Endometrial microvascular endothelial cells (primary cell): ENCODE measurements around the gene CNTNAP2. TPM values are rescaled to one million over a fixed set of nuclear protein-coding genes. Genes with fewer than 3 reads are reported as not detected.
"Not testable (repeated sequence)": the region's sequence is repeated elsewhere in the genome, so short reads cannot be mapped to it uniquely, and the experiment has no call there.

Experiments
- in situ Hi-C: cut with HindIII; loops from 2 replicates; pipeline ENCODE4 v1.10.0; 2017; ENCODE audit warnings: low sequenced_read_pairs, low pct_unique_long_range_greater_than_20kb; ENCODE audit errors: inconsistent ontology term
- total RNA-seq: library from RNA; depleted of rRNA; stranded (reverse); fragments of >200 nt; gene quantifications from one replicate; pipeline ENCODE4 v1.2.3, GENCODE V29; 2015; ENCODE audit errors: inconsistent ontology term

CNTNAP2 gene
- total RNA-seq, 1 donor from 2014 or later, result not detected

DNA sequence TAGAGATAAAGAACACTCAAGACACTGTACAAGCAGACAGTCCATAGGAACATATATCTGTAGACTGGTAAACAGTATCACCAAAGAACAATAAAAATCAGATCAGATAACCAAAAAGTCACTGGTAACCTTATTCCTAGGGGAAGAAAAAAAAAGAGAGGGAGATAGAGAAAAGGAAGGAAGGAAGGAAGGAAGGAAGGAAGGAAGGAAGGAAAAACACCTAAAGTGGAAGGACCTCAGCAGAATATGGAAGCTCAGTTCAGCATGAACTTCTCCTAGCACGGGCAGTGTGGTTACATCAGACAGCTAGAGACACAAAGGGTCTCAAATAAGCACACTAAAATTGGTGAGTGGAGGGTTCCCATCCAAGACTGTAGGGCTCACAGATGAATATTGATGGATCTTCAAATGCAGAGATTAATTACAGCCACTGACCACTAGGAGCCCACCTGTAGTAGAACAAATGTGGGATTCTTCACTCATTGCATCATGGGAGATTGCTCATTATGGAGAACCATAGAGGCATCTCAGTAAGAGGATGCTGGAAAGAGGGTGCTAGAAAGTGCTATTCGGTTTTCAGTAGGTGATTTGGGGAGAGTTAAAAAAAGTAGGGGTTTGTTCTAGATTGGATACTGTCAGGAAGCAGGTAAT, 2180.5 kb downstream of the CNTNAP2 start:
- in situ Hi-C loops, result no loop called here

DNA sequence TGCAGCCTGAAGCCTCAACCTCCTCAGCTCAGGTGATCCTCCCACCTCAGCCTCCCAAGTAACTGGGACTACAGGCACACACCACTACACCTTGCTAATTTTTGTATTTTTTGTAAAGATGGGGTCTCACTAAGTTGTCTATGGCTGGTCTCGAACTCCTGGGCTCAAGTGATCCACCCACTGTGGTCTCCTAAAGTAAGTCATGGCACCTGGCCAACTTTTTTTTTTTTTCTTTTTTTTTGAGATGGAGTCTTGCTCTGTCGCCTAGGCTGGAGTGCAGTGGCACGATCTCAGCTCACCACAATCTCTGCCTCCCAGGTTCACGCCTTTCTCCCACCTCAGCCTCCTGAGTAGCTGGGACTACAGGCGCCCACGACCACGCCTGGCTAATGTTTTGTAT, 2182.2 kb downstream of the CNTNAP2 start:
- in situ Hi-C loops, result not testable (repeated sequence)

DNA sequence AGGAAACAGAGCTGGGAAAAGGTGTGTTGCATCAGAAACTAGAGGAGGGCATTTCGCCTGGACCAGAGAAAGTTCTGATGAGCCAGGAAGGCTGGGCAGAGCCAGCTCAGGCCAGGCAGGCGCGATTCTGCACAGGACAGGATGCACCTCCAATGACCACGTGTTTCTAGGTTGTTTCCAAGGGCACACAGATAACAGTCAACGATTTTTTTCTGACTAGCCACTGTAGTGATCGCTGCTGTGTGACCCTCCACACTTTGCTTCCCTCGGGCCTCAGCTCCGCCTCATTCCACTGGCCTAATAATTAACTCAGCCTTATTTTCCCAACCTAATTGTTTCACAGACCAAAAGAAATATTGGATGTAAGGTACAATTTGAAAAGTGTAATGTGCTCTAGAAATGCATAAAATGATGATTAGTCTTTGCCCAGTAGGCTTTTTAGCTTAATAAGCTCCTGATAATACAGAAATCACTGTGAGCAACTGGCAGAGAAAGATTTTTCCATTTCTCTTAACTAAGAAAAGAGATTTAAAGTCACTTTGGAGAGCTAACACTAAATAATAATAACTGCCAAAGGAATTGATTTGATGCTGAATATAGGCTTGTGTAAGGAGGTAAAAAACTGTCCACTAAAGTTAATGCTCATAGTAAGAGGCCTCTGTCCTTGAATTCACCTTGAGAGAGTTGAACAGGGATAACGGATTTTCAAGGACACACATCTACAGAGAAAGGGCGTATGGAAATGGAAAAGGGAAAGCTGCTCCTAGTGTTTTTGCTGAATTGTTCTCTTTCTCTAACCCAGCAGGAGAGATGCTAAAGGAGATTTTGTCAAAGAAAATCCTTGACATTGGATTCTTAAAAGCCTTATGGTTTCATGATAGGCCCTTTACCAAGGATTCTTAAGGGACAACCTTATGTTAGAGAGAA, 2183.0 kb downstream of the CNTNAP2 start:
- in situ Hi-C loops, result no loop called here

DNA sequence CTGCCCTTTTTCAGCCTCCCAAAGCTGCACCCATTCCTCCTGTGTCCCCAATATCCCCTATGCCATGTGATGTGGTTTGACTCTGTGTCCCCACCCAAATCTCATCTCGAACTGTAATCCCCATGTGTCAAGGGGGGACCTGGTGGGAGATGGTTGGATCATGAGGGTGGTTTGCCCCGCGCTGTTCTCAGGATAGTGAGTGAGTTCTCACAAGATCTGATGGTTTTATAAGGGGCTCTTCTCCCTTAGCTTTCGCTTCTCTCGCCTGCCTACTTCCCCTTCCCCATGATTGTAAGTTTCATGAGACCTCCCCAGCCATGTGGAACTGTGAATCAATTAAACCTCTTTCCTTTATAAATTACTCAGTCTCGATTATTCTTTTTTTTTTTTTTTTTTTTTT, 2185.8 kb downstream of the CNTNAP2 start:
- in situ Hi-C loops, result not testable (repeated sequence)

DNA sequence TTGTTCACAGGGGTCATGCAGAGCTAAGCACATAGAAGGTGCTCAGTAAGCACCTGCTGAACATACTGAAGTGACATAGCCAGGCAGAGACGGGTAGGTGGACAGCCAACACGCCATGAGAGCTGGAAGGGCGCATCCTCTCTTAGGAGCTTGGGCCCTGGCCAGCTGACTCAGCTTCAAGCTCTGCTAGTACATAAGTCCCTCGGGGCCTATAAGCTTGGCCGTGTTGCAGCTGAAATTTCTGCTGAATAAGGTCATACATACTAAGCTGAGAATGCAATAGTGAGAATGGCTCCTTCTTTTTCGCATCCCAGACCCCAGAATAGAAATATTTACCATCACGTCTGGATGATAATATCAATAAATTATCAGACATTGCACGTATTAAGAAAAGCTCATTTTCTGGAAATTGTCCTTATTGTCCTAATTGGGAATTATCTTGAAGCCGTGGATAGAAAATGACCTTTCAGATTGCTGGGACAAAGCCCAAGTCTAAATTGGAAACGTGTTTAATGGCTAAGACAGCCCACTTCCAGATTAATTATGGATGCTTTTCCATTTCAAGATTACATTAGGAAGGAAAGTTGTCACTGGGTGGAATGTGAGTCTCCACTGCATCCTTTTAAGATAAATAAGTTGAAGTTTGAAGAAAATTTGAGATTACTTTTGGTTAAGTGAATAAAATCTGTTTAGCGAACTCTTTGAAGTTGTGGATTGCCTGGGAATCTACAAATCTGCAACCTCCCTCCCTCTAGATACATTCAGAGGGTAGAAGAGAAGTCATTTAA, 2186.9 kb downstream of the CNTNAP2 start:
- in situ Hi-C loops, result no loop called here

DNA sequence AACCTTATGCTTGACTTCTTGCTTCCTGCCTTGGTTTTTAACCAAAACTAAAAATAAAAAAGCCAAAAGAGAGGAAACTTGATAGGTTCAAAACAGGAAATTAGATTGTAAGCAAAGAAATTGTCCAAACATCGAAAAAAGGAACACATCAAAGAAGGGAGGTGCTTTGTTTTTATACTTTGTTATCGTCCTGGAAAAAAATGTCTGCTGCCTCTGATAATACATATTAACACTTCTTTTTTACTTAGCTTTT, 2187.4 kb downstream of the CNTNAP2 start:
- in situ Hi-C loops, result no loop called here

DNA sequence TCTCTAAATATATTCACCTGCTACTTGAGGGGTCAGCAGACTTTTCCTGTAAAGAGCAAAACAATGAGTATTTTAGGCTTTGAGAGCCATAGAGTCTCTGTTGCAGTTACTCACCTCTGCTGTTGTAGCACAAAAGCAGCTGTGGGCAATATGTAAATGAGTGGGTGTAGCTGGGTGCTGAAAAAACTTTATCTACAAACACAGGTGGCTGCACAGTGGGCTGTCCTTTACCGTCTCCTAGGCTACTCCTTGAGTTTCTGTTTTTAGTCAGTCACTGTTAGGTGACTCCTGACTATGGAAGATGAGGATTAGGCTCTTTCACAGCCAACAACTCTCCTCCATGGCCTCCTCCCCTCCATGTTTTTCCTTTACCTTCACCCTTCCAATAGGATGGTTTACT, 2187.9 kb downstream of the CNTNAP2 start:
- in situ Hi-C loops, result no loop called here

DNA sequence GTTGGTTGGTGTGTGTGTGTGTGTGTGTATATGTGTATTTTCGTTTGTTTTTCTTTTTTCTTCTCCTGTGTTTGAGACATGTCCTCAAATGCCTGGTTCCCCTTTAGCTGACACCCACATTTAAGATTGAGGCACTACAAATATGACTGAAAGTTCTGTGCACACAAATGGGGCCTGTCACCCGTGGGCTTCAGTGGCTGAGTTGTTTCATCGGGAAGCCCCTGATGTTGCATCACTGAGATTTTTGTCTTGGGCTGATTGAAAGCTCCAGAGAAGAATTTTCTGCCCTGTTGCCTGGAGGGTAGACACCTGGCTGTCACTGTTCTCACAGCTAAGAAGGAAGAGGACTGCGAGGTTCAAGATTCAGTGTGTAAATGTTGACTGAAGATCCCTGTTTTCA, 2190.2 kb downstream of the CNTNAP2 start:
- in situ Hi-C loops, result no loop called here

DNA sequence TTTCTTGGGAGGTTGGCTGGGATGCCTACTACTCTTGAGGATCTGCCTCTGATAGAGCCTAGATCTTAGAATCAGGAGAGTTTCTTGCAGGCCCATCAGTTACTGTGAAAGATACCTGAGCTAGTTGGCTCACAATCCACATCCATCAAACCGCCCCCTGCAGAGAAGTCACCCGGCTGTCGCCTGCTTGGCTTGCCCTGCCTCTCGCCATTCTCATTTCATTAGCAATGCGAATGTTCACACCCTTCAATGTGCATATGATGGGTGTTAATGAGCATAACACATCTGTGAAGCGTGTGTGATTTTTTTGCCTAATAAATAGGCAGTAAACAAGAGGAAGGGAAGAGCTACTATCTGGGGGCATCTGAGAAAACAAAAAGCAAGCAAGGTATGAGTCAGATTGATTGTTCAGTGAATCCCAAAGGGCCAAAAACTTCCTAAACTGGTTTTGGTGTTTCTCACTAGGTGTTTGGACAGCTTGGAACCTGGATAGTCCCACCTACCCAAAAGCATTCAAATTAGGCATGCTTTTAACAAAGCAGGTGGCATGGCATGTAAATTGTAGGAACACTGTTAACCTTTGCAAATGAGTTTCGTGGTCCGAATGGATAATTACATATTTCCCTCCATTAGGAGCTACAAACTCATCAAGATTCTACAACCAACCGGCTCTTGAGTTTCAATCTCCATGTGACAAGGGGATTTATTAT, 2201.7 kb downstream of the CNTNAP2 start:
- in situ Hi-C loops, result no loop called here

DNA sequence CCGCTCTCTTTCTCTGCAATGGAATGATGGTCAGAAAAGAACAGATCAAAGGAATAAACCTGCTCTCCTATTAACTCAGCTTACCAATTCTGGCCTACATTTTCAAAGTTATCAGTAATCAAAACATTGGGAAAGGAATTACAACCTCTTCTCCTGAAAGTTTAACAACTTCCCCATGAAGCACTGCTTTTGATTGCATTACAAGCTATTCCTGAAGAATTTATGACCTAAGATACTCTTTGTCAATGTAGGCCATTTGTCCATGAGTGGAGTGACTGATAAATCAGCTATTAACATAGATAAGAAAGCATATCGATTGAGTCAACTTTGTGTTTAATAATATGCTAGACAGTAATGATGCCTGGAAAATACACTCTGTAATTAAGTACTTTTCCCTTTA, 2202.2 kb downstream of the CNTNAP2 start:
- in situ Hi-C loops, result no loop called here

DNA sequence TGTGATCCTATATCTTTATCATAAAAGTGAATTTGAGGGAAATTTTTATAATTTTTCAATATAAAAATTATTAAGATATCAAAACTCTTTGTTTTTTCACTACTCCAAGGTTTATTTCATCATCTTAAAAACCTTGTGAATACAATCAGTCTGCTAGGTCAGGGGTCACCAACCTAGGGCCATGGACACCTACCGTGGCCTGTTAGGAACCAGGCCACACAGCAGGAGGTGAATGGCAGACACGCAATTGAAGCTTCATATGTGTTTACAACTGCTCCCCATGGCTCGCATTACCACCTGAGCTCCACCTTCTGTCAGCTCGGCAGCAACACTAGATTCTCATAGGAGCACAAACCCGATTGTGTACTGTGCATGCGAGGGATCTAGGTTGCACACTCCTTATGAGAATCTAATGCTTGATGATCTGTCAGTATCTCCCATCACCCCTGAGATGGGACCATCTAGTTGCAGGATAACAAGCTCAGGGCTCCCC, 2202.8 kb downstream of the CNTNAP2 start:
- in situ Hi-C loops, result no loop called here

DNA sequence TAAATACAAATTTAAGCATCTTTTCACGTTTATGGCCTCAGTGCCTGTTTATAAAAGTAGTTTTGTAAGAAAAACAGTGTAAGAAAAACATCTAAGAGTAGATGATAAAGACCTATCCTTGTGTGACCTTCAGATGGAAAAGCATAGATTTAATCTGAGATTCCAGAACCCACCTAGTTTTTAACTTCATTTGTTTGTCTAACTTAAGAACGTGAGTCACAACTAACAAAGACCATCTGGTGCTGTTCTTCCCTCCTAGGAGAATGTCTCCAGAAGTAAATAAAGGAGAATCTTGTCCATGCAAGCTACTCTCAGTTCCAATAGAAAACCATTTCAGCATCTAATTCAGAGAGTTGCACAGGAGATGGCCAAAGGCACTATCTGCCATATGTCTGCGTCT, 2208.6 kb downstream of the CNTNAP2 start:
- in situ Hi-C loops, result no loop called here

DNA sequence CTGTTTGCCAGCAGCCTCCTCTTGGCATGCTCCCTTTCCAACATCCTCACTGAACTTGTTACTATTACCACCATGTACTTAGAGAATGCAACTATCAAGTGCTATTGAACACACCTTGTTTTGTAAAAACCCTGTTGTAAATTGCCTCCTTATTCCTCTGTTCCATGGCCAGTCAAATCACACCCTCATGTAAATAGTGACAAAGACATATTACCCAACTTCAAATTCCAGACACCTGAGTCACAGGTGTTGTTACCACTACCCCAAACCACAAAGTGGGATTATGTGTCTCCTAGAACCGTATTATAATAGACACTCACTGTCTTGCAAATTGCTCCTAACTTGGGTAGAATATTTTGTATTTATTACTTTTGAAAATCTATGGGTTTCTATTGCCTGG, 2210.8 kb downstream of the CNTNAP2 start:
- in situ Hi-C loops, result no loop called here

DNA sequence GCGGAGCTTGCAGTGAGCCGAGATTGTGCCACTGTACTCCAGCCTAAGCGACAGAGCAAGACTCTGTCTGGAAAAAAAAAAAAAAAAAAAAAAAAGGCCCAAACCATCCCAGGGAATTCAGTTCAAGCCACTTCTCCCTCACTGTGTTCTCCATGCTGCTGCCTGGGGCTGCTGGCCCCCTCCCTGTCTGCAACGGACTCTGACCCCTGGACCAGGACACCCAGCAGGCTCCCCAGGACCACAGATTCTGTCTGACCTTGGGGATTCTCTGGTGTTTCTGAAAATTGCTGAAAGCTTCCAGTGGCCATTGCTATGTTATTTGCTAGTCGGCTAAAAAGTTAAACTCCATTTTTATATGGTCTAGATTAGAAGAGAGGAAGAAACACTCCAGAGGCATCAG, 2212.3 kb downstream of the CNTNAP2 start:
- in situ Hi-C loops, result no loop called here

DNA sequence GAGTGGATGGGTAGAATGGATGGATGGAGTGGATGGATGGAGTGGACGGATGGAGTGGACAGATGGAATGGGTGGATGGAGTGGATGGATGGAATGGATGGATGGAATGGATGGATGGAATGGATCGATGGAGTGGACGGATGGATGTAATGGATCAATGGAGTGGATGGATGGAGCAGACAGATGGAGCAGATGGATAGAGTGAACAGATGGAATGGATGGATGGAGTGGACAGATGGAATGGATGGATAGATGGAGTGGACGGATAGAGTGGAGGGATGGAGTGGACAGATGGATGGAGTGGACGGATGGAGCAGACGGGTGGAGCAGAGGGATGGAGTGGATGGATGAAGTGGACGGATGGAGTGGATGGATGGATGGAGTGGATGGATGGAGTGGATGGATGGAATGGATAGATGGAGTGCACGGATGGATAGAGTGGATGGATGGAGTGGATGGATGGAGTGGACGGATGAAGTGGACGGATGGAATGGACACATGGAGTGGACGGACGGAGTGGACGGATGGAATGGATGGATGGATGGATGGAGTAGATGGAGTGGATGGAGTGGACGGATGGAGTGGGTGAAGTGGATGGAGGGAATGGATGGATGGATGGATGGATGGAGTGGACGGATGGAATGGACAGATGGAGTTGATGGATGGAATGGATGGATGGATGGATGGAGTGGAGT, 2213.7 kb downstream of the CNTNAP2 start:
- in situ Hi-C loops, result no loop called here

DNA sequence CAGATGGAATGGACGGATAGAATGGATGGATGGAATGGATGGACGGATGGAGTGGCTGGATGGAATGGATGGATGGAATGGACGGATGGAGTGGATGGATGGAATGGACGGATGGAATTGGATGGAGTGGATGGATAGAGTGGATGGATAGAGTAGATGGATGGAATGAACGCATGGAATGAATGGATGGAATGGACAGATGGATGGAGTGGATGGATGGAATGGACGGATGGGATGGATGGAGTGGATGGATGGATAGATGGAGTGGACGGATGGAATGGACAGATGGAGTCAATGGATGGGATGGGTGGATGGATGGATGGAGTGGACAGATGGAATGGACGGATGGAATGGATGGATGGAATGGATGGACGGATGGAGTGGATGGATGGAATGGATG, 2214.2 kb downstream of the CNTNAP2 start:
- in situ Hi-C loops, result no loop called here

DNA sequence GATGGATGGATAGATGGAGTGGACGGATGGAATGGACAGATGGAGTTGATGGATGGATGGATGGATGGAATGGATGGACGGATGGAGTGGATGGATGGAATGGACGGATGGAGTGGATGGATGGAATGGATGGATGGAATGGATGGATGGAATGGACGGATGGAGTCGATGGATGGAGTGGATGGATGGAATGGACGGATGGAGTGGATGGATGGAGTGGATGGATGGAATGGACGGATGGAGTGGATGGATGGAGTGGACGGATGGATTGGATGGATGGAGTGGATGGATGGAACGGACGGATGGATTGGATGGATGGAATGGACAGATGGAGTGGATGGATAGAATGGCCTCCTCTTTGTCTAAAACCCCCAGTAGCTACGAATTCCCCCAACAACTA, 2214.9 kb downstream of the CNTNAP2 start:
- in situ Hi-C loops, result not testable (repeated sequence)
